HG03039 (cell line): Measurements from ENCODE around the gene MTUS2.
"Not testable (repeated sequence)": the region's sequence is repeated elsewhere in the genome, so short reads cannot be mapped to it uniquely, and the experiment has no call there.

ENCODE experiments used
- ATAC-seq: cut with Tn5 transposase; IDR thresholded peaks from one replicate; pipeline ENCODE4 v1.9.1; 2021; ENCODE audit warnings: mild to moderate bottlenecking, moderate library complexity; ENCODE audit not compliant: unreplicated experiment

The MTUS2 gene

DNA sequence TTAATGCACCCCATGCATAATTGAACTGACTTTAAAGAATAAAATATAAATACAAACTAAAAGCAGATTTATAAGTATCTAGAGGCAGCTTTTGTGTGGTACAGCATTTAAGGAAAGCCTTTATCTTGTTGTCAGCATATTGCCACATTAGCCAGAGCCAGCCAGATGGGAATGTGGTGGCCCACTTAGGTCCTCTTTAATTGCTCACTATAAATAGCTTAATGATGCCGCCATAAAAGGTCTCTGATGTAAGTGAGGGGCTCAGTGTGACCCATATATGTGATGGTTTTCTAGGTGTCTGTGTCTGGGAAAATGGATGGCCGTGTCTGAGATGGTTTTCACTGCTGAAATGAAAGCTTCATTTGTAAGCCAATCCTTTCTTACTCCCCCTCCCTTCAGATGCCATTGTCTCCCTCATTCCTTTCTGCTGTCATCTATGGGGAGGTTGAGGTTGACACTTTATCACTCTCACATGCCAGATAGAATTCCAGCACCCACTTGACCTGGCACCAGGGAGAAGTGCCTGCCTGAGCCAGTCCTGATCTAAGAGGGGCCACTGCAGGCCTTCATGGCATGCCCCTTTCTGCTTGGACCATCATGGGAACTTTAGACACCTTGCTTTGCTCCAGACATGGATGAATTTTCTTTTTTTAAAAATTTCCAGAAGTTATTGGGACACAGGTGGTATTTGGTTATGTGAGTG is 135.3 kb downstream of the MTUS2 start:
- no peak for ATAC-seq

DNA sequence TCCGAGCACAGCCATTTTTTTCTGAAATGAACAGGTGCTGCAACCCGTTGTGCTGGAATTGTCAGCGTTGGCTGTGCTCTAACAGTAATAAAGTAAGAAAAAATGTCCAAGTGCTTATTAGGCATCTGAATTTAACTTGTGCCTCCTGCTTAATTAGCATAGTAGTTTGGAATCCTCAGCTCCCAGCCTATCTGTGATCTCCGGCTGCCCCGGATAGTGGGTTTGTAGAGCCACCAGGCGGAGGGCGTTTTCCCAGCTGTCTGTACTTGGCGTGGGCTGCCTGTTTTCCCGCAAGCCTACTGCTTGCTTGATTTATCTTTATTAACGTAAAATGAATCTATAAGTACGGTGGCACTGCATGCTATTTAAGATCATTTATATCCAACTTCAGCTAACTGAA is 137.9 kb downstream of the MTUS2 start:
- no peak for ATAC-seq

DNA sequence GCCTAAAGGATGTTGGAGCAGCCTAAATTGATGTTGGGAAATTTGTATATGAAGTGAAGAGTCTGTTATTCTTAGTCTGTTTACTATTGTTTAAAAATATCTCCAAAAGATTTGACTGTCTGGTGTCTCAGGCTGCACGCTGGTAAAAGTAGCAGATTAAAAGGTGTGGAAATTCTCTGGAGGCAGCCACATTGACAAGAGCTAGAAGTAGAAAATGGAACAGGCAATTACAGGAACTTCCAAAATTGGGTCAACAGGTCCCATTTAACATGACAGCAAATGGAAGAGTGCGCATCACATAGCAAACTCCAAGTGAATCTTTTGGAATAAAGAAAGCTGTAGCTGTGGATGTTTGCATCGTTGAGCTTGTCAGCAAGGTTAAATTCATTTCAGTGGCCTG is 138.3 kb downstream of the MTUS2 start:
- no peak for ATAC-seq

DNA sequence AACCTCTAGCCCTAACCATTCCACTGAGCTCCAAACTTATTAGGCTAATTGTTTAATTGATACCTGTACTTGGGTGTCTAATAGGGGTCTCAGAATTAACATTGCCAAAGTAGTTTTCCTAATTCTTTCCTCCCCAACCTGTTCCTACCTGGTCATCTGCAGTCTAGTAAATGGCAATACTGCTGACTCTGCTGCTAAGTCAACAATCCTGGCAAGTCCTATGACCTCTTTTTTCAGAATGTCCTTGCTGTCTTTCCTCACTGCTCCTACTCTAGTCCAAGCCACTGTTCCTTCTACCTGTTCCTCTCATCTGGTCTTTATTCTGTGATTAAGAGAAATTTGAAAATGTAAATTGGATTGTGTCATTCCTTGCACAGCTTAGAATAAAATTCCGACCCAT is 143.9 kb downstream of the MTUS2 start:
- no peak for ATAC-seq

DNA sequence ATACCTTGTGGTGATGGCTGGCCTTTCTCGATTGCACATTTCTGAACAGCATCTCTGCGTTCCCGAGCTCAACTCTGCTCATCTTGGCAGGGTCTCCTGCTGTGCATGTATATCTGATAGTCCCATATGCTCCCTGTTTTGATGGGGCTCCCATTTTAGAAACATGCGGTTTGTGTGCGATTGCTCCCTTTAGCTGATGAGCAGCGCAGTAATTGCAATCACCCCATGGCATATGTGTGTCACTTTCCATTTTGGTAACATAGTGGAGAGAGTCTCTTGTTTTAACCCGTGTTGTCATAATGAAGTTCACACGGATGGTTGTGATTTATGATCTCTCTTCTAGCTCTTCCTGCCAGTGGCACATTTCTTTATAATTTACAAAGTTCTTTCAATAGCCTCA is 144.7 kb downstream of the MTUS2 start:
- ATAC-seq, result no peak

DNA sequence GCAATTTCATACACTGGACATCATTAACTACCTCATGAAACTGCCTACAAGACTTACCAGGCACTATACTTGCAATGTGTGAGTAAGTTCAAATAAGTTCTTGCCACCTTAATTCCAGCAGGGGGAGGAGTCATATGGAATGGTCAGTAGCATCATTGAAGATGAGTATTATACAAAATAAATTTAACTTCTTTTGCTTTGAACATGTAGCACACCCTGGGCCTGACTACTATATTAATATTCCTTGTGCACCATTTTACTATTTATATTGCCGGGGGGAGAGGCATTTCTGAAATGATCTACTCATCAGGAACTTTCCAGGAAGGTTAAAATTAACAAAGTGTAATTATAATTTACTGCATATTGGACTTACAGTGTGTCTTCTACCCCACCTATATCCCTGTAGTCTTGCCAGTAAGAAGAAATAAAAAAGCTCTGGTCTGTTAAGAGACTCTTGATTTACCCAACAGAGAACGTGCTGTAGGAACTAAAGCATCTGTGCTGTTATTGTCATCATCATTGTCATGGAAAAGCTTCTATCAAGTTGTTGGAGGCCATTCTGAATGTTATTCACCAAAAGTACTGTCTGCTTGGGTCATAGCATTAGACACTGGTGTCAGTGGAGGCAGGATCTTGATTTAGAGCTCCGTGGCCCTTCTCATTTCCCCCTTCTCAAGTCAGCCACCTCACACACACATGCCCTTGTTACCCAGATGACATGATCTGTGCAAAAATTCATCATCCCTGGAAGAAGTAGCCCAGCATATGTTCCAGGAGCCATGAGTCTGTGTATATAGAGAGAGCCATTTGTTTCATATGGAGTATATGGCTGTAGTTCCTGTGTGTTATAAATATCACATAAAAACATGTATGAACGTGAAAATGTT is 147.1 kb downstream of the MTUS2 start:
- ATAC-seq, result no peak

DNA sequence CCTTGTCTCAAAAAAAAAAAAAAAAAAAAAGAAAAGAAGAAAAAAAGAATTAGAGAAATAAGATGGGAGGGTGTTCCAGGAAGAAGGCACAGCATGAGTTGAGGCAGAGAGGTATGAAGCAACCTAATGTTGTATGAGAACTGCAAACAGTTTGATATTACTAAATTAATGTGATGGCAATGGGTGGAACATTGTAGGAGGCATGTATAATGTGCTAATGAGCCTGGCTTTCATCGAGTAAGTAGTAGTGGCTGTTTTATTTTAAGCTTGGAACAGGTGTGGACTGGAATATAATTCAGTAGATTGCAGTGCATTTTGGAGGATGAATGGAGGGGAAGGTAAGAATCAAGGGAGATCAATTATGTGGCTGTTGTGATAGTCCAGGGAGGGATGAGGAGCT is 156.1 kb downstream of the MTUS2 start:
- no peak for ATAC-seq

DNA sequence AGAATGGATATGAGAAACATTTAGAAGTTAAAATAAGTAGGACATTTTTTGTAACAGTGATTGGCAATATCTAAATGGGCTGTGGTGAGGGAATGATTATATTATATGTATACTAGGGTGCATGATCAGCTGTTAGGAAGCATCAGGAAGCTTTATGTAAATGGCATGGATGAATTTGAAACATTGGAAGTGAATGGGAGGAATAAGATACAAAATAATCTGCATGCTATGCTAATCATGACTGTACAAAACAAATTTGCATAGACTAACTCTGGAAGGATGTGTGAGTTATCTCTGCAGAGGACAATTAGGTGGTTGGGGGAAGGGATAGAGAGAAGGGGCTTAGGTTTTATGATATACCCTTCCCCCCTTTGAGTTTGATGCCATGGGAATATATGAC is 156.5 kb downstream of the MTUS2 start:
- no peak for ATAC-seq

DNA sequence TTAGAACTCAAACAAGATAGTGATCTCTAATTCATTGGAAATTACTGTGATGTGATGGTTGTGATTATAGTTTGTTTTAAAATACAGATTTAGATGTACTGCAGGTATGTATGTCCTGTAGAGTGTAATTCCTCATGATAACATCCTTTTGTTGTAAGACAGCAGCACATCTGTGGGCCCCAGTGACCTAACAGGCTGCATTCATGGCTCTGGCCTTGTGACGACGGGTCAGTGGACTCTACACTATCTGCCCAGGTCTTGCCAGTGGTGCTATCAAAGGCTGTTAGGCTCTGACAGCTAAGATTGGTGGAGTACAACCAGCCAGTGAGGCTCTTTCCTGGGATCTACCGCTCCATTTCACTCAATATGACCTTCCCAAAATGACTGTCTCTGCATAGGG is 158.4 kb downstream of the MTUS2 start:
- ATAC-seq, result no peak

DNA sequence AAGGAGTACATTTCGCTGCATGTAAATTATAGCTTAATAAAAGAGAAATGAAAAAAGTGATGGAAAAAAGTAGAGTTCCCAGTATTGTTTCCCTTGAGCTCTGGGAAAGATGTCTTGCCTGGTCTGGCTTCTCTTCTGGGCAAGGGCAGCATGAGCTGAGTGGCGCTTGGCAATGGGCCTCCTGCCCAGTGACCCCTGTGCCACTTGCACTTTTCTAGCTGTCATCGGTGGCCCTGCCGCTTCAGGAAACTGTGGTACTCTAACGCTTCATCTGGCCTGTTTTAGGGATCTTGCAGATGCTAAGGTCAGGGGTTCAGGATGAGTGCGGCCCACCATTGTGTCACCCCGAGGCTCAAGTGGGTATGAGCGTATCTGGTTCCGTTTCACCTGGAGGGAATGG is 161.4 kb downstream of the MTUS2 start:
- no peak for ATAC-seq

DNA sequence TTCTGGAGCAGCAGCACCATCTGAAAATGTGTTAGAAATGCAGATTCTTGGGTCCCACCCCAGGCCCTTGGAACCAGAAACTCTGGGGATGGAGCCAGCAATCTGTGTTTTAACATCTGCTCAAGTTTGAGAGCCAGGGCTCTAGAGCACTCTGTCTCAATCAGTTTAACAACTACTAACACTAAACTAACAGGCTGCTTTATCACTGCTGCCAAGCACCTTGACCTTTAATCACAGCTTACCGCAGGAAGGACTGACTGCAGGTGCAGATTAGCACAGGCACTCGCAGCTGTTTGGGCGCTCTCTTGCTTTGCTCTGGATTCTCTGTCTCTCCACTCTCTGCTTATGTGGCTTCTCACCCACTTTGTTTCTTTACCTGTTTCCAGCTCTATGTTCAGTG is 163.5 kb downstream of the MTUS2 start:
- no peak for ATAC-seq

DNA sequence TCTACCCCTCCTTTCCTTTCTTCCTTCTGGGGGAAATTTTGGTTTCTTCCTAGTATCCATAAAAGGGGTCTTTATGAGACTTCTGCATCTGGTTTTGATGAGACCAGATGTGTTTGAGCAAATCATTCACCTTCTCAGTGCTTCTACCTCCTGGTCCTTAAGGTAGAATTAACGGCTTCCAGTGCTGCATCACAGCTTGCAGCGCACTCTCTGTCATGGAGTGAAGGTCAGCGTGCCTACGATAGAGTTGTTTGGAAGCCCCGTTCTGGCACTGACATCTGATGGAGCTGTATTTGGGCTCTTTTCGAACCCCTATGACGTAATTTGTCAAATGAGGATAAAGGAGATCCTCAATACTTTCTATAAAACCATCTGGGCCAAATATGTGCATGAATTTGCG is 164.2 kb downstream of the MTUS2 start:
- ATAC-seq, result no peak

DNA sequence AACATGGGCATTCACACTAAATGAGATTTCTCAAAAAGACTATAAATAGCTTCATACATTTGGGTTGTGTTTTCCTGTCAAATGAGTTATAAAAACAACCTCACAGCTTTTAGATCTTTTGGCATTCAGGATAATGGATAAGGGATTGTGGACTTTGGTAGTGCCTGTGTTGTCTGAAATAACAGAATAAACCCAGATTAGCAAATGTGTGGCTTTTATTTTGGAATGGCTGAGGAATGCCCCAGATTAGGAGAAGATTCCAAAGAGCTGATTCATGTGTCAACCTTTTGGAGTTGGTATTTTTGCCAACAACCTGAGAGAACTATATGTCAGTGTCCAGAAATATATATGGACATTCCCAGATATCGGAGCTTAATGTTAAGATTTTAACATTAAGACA is 164.7 kb downstream of the MTUS2 start:
- no peak for ATAC-seq

DNA sequence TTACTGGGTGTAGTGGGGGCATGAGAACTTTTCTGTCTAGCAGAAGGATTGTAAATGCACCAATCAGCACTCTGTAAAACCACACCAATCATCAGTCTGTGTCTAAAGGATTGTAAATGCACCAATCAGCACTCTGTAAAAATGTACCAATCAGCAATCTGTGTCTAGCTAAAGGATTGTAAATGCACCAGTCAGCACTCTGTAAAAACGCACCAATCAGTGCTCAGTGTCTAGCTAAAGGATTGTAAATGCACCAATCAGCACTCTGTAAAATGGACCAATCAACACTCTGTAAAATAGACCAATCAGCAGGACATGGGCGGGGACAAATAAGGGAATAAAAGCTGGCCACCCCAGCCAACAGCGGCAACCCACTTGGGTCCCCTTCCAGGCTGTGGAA is 170.2 kb downstream of the MTUS2 start:
- ATAC-seq, result not testable (repeated sequence)

DNA sequence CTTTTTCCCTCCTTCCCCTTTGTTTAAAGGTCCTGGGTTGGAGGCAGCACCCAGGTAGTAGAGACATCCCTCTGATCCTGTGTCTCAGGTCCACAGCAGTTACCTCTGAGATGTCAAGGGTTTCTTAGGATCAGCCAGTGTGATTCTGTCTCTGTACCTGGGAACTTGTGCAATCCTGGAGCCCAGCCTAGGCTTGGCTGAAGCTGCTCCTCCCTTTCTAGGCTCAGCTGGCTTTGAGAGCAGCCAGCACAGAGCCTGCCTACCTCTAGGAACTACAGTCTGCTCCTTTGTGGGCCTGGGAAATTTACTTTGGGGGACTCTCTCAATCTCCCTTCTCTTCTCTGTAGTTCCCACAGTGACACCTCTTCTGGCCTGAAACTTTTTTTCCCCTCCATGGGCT is 171.6 kb downstream of the MTUS2 start:
- no peak for ATAC-seq

DNA sequence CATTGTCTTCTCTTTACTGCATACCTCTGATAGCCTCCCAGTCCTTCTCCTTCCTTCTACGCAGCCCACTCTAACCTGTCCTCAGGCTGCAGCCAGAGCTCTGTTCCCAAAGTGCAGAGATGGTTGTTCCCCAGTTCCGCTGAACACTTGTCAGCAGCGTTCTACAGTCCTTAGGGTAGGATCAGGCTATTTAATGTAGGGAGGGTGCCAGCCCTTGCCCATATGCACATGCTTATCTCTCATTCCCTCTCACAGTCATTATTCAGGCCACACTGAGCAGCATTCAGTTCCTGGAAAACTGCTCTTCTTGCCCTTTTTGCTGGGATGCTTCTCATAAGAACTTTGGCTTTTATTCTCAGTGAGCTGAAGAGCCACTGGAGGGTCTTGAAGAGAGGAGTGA is 180.7 kb downstream of the MTUS2 start:
- no peak for ATAC-seq

DNA sequence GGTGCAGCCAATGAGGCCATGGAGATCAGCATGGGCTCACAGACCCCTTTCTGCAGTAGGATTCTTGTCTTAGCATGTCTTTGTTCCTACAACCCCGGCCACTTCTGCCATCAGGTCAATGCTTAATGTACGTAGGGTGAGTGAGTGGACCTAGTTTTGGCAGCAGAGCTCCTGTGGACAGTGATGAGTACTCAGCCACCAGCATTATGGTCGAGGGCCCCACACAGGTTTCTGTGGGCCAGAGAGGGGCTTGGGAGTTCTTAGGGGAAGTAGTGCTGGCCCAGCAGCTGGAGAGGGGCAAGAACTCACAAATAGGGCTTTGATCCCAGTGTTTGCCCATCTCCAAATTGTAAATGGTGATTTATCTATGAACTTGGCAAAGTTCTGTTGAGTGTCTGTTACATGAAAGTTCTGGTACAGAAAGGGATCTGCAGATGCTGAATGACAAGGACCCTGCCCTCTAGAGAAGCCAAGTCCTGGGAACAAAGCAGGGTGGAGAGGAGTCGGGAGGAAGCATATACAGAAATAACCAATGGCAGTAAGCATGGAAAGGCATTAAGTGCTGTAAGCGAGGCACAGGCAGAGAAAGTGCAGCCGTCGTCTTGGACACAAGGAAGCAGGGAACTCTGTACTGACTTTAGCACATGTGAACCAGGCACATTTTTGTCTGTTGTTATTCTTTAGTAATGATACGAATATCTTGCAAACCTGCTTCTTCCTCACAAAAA is 185.1 kb downstream of the MTUS2 start:
- ATAC-seq, result no peak

DNA sequence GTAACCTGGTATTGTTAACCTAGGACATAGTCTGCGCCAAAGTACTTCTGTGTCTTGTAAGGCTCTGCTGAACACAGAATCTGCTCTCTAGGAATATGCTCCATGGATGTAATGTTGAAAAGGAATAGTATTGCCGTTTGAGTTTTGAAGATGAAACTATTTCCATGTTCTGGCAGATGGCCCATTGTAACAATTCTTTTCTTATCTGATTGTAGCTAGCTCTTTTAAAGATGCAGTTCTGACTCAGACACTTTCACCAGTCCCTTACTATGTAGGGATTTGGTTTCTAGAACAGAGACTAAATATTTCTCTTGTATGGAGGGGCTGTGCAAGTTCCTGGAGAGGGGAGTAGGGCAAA is 185.6 kb downstream of the MTUS2 start:
- no peak for ATAC-seq

DNA sequence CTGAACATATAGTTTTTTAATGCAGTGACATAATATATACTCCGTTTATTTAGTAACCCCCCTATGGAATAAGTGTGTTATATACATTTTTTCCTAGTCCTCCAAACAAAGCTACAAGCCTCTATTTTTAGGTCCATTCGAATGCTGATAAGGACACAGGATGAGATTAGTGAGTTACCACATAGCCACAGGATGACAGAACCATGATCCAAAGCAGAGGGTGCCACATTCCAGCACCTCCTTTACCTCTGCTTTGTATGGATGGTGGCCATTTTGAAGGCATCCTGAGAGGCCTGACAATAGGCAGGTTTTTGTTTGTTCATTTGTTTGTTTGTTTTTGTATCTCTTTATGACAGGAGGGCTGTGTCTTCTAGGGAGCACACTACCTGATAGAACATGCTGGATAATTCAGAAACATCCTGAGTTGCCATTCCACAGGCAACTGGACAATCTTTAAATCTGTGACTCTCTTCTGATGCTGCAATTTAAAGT is 186.3 kb downstream of the MTUS2 start:
- ATAC-seq, result no peak

DNA sequence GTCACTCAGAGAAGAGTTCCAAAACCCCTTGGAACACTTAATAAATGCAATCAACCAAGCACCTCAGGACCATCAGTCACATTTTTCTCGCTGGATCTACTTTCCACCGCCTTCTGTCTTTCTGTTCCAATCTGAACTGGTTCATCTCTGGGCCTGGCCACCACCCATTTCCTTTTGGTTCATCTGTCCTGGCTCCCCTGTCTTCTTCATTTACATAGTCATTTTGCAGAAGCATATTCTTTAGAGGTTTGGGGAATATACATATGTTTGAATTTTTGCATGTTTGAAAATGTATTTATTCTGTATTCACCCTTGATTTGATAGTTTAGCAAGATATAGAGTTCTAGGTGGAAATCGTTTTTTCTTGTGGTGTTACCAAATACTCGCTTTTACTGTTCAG is 188.2 kb downstream of the MTUS2 start:
- no peak for ATAC-seq

DNA sequence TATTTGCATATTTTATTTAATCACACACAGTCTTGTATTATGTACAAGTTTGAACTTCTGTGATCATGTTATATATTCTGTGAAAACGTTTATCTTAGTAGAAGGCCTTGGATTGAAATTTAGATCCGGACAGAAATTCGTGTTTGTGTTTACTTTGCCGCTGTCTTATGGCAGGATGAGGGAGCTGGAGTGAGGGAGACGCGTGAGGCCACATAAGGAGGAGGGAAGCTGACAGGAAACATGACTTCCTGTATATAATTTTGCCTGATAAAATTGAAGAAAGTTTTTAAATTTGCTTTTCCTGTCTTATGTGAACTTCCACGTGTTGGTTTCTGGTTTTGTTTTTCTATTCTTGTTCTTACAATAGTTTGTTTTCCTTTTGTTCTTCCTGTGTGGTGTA is 200.2 kb downstream of the MTUS2 start:
- no peak for ATAC-seq

DNA sequence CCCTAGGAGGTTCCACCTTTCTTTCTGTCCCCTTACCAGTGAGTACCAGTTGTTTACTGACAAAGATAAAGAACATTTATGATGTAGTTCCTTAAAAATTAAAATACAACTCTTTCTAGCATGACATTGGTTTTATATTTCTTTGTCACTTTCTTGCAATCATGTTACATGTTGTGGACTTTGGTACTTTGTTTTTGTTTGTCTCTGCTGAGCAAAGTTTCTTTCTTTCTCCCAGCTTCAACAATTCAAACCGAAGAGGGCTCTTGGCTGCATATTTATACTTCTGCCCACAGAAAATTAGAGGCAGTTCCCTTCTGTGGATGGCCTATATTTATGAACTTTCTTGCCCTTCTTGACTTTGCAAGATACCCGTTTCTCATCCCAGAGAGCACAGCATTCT is 201.2 kb downstream of the MTUS2 start:
- no peak for ATAC-seq
